Thoracic aorta (tissue), 2 donors: ENCODE results near the gene AHI1. TPM values are rescaled to one million over a fixed set of nuclear protein-coding genes. Genes with fewer than 3 reads are reported as not detected.

Experiments
- ATAC-seq: fragments of 150-250 bp; one replicate; pipeline ENCODE4 v1.8.0; 2017; ENCODE audit warnings: low read depth; ENCODE audit not compliant: insufficient number of reproducible peaks, low FRiP score
- DNase-seq: peaks from one replicate; pipeline ENCODE4 v3.0.0-alpha.2; 2020; ENCODE audit warnings: low spot score
- H3K27ac ChIP-seq, 2 donors: fragments of 200-600 bp; sonication (generic); 1 replicate in 1 of 2; 2 replicates in 1 of 2; pipeline ENCODE4 v1.5.1; 2016; ENCODE audit warnings: mild to moderate bottlenecking in 2 of 2, moderate library complexity in 2 of 2
- H3K27me3 ChIP-seq: fragments of 200-600 bp; sonication (generic); replicated peaks from 2 replicates; pipeline ENCODE4 v1.6.0; 2016; ENCODE audit warnings: mild to moderate bottlenecking; ENCODE audit not compliant: insufficient read depth
- H3K36me3 ChIP-seq: fragments of 200-600 bp; sonication (generic); one replicate; pipeline ENCODE4 v1.5.1; 2016
- H3K4me1 ChIP-seq, 2 donors: fragments of 200-600 bp; sonication (generic); 1 replicate in 1 of 2; 2 replicates in 1 of 2; pipeline versions ENCODE4 v1.5.1 to v1.6.0; 2016; ENCODE audit warnings: low read depth in 2 of 2, mild to moderate bottlenecking in 1 of 2; ENCODE audit not compliant: control insufficient read depth in 1 of 2
- H3K4me3 ChIP-seq: fragments of 200-600 bp; sonication (generic); 2 replicates; pipeline ENCODE4 v1.5.1; 2016; ENCODE audit warnings: mild to moderate bottlenecking
- H3K9me3 ChIP-seq: fragments of 200-600 bp; sonication (generic); 2 replicates; pipeline ENCODE4 v1.5.1; 2016
- CTCF ChIP-seq: fragments of 200-600 bp; sonication (generic); IDR thresholded peaks from one replicate; pipeline ENCODE4 v1.5.1; 2019; ENCODE audit warnings: antibody characterized with exemption
- total RNA-seq, 2 donors: library from RNA; depleted of rRNA; stranded (reverse); fragments of >200 nt; gene quantifications; one replicate each; pipeline versions ENCODE4 v1.1.0 to v1.2.3, GENCODE V29; 2016

The AHI1 gene
- total RNA-seq, 2 donors from 2014 or later: 21.7 to 65.5 TPM

- H3K36me3 ChIP-seq: peaks cover 20% of the 10 kb centered on the region
- H3K27me3 ChIP-seq: no peaks in the 10 kb centered on the region
- no peak overlapping the region for H3K27ac ChIP-seq
- DNase-seq: no peak
- H3K4me3 ChIP-seq: no peak overlapping the region
- H3K9me3 ChIP-seq: no peaks in the 10 kb centered on the region
- ATAC-seq: no peak
- no peak for TF ChIP-seq CTCF
- H3K4me1 ChIP-seq: no peaks in the 10 kb centered on the region
These were observed 58.0 kb downstream of the AHI1 start for GRCh38 chr6:135439549-135439948.

GRCh38 chr6:135438907-135439535 is 58.5 kb downstream of the AHI1 start:
- ATAC-seq: no peak
- no peak for TF ChIP-seq CTCF

GRCh38 chr6:135434991-135435390 is 62.5 kb downstream of the AHI1 start:
- H3K27me3 ChIP-seq: no peaks in the 10 kb centered on the region
- no peaks in the 10 kb centered on the region for H3K9me3 ChIP-seq
- H3K4me1 ChIP-seq: no peaks in the 10 kb centered on the region
- DNase-seq (no peak), ATAC-seq (no peak)
- no peak overlapping the region for H3K4me3 ChIP-seq
- no peak for TF ChIP-seq CTCF
- H3K36me3 ChIP-seq: peaks cover 18% of the 10 kb centered on the region
- no peak overlapping the region for H3K27ac ChIP-seq

More at GRCh38 chr6:135438907-135439535, 58.5 kb downstream of the AHI1 start:
- Histone ChIP-seq H3K27ac (no peak overlapping the region), H3K36me3 (peaks cover 21% of the 10 kb centered on the region), H3K4me3 (no peak overlapping the region), H3K4me1 (no peaks in the 10 kb centered on the region), H3K27me3 (no peaks in the 10 kb centered on the region), H3K9me3 (no peaks in the 10 kb centered on the region)
- DNase-seq: no peak

GRCh38 chr6:135434095-135434494 is 63.4 kb downstream of the AHI1 start:
- no peaks in the 10 kb centered on the region for H3K9me3 ChIP-seq
- H3K27ac ChIP-seq: no peak overlapping the region
- DNase-seq: no peak
- TF ChIP-seq CTCF: no peak
- H3K36me3 ChIP-seq: peaks cover 18% of the 10 kb centered on the region
- no peaks in the 10 kb centered on the region for H3K4me1 ChIP-seq
- ATAC-seq: no peak
- H3K27me3 ChIP-seq: no peaks in the 10 kb centered on the region
- no peak overlapping the region for H3K4me3 ChIP-seq

GRCh38 chr6:135428078-135428477 is 69.5 kb downstream of the AHI1 start:
- no peak overlapping the region for H3K27ac ChIP-seq
- no peaks in the 10 kb centered on the region for H3K9me3 ChIP-seq
- DNase-seq (no peak), ATAC-seq (no peak)
- H3K4me3 ChIP-seq: no peak overlapping the region
- TF ChIP-seq CTCF: no peak
- no peaks in the 10 kb centered on the region for H3K4me1 ChIP-seq
- no peaks in the 10 kb centered on the region for H3K27me3 ChIP-seq
- H3K36me3 ChIP-seq: peaks cover 4% of the 10 kb centered on the region
